Heart right ventricle (tissue), 16 donors: ENCODE results near the gene CHRNB4. TPM values are rescaled to one million over a fixed set of nuclear protein-coding genes. Genes with fewer than 3 reads are reported as not detected.

Experiments used
- ATAC-seq, 8 donors: fragments of 200-7000 bp; cut with Tn5 transposase; one replicate each; pipeline ENCODE4 v1.9.1; 2020; ENCODE audit warnings: mild to moderate bottlenecking in 8 of 8, moderate library complexity in 8 of 8, moderate number of reproducible peaks in 1 of 8
- DNase-seq, 2 donors: peaks; one replicate each; pipeline ENCODE4 v3.0.0-alpha.2; 2020
- H3K27ac ChIP-seq, 10 donors: fragments of 200-600 bp; sonication (generic) in 2 of 10; one replicate each; pipeline versions ENCODE4 v1.5.0 to v1.8.0; 2020 to 2022; ENCODE audit warnings: mild to moderate bottlenecking in 3 of 10
- H3K27me3 ChIP-seq, 7 donors: fragments of 200-600 bp; one replicate each; pipeline ENCODE4 v1.8.0; 2021 to 2022; ENCODE audit warnings: mild to moderate bottlenecking in 2 of 7
- H3K36me3 ChIP-seq, 9 donors: fragments of 200-600 bp; sonication (generic) in 1 of 9; one replicate each; pipeline versions ENCODE4 v1.5.0 to v1.8.0; 2020 to 2022; ENCODE audit warnings: mild to moderate bottlenecking in 2 of 9
- H3K4me1 ChIP-seq, 9 donors: fragments of 200-600 bp; sonication (generic) in 1 of 9; one replicate each; pipeline versions ENCODE4 v1.5.0 to v1.8.0; 2020 to 2022; ENCODE audit warnings: mild to moderate bottlenecking in 4 of 9
- H3K4me3 ChIP-seq, 10 donors: fragments of 200-600 bp; sonication (generic) in 2 of 10; one replicate each; pipeline versions ENCODE4 v1.5.0 to v1.8.0; 2020 to 2022; ENCODE audit warnings: mild to moderate bottlenecking in 7 of 10, moderate library complexity in 2 of 10
- H3K9me3 ChIP-seq, 11 donors: fragments of 200-600 bp in 10 of 11; sonication (generic) in 2 of 11; one replicate each; pipeline versions ENCODE4 v1.5.0 to v1.8.0; 2013 to 2022; ENCODE audit warnings: mild to moderate bottlenecking in 2 of 11, control low read depth in 1 of 11, moderate library complexity in 1 of 11
- CTCF ChIP-seq, 9 donors: fragments of 200-600 bp; sonication (generic) in 2 of 9; IDR thresholded peaks; one replicate each; pipeline versions ENCODE4 v1.5.0 to v1.8.0; 2021 to 2022; ENCODE audit warnings: antibody characterized with exemption in 9 of 9, mild to moderate bottlenecking in 5 of 9, moderate library complexity in 1 of 9
- WGBS, 2 donors: extraction: QIAGEN DNeasy Blood & Tissue Kit; methylation state at CpG; one replicate each; pipeline ENCODE4 v1.1.7; 2013; ENCODE audit warnings: inconsistent platforms in 1 of 2; 5-methylcytosine and 5-hydroxymethylcytosine counted together
- intact Hi-C, 10 donors: fragments of 100-400 bp; cut with DNase I; formaldehyde crosslinking; loops; one replicate each; pipeline versions ENCODE4 v1.11.1 to v1.14.2; 2022
- polyA plus RNA-seq, 2 donors: library from polyadenylated mRNA; stranded (reverse); fragments of 200-250 nt; gene quantifications; one replicate each; pipeline ENCODE4 v1.2.3, GENCODE V29; 2013
- total RNA-seq, 10 donors: library from RNA; stranded (reverse); fragmentation: NEBNext Ultra II Directional in 3 of 10; extraction: Animal tissue kit (Norgen Biotek cat#: 25700) in 3 of 10; gene quantifications; one replicate each; pipeline versions ENCODE4 v1.2.1 to v1.2.4, GENCODE V29; 2021 to 2023
- donor health status: Arrhythmogenic right ventricular cardiomyopathy.
- donor health status: ischemic (EF 13 %, LVEDD 7.1; RV severe dilation, severe dysfunction).
- donor health status: healthy with polysubstance abuse.
- donor health status: DM: no; HTN: yes; CAD: no.
- donor health status: DM: no; HTN: no; CAD: no.
- donor health status: ischemic (EF 25% LVEDD 6.9; RV normal size, moderate dysfunction).
- donor health status: ischemic (EF 25% LVEDD 5.7; RV mildly dilated, moderate dysfunction).
- donor health status: healthy.
- donor health status: DM: yes; HTN: yes; CAD: no.
- donor health status: Ischemic cardiomyopathy.
- donor health status: ischemic (EF 35%, LVEDD 5.7; RV mildly dilated, moderate dysfunction).
- donor health status: nonischemic (EF 11% LVEDD 7.7; RV severe dilation, severe dysfunction).
- donor health status: DM: yes; HTN: yes; CAD: no.
- donor health status: PGD.
- donor health status: ischemic (EF 29% LVEDD 5.4; RV normal size, mild dysfunction).
- donor health status: nonischemic (EF 23%, LVEDD 6.1; RV moderate dilation, normal function).

The CHRNB4 gene
- total and polyA plus RNA-seq, 12 donors = 0.01 to 0.13 (median 0.11) TPM; not detected in 9

DNA sequence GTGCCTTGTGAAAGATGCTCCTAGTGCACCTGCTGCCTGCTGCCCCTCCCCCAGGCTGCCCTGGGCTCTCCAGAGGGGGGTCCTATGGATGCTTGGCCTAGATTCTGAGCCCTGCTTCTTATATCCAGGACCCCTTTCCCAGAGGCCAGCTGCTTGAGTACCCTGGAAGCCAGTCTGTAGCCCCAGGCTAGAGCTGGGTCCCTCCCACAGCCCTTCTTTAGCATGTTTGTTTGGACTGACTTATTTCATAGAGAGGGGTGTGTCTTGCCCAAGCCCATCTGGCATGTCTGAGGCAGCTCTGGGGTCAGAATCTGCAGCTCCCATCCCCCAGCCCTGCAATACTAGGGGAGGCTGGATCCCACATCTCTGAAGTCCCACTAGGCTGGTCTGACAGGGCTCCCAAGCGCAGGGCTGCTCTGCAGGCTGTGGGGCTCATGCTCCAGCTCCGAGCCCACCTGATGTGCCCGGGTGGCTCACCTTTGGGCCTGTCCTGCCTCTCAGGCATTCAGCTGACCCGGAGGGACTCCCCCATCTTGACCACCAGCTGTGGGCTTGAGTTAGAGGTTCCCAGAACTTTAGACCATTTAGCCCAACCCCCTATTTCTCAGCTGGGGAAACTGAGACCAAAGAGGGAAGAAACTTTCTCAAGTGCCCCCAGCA, 3.1 kb downstream of the CHRNB4 start:
- TF ChIP-seq CTCF (IDR thresholded peaks at IDR 0.05) = no peak
- Histone ChIP-seq H3K27me3 (peaks cover 5 to 37% (median 24%) of the 10 kb centered on the region in 7 donors), H3K27ac (no peak overlapping the region), H3K4me1 (peaks cover 8 to 20% (median 12%) of the 10 kb centered on the region in 9 donors), H3K9me3 (peaks cover 0 to 13% (median 0%) of the 10 kb centered on the region in 11 donors), H3K36me3 (no peaks in the 10 kb centered on the region), H3K4me3 (no peak overlapping the region)
- WGBS, 2 donors = 74 to 77% methylated on average over 4 of the region's 4 CpGs
- intact Hi-C loops = loop anchor here in 8 of 10 donors (2.0 to 10.0 kb wide), 6 partner anchors 57 to 547 kb away; no protein-coding TSS in a partner anchor
- ATAC-seq (no peak), DNase-seq (no peak)

DNA sequence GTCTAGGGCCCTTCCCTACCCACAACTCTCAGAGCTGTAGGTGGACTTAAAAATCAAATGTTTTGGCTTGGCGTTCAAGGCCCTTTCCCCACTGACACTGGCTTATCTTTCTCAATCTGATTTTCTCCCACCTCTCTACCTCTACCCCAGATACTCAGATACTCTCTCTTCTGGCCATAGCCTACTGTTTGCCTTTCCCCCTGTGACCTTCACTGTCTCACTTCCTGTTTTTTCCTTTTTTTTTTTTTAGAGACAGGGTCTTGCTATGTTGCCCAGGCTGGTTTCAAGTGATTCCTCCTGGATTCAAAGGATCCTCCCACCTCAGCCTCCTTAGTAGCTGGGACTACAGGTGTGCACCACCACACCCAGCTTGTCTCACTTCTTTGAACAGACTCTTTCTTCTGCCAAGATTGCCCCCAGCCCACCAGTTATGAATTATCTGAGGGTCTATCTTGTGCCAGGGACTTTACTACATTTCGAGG, 4.6 kb downstream of the CHRNB4 start:
- no peak for TF ChIP-seq CTCF (IDR thresholded peaks at IDR 0.05)
- Histone ChIP-seq H3K4me3 (no peak overlapping the region), H3K9me3 (peaks cover 0 to 19% (median 0%) of the 10 kb centered on the region in 11 donors), H3K27ac (no peak overlapping the region), H3K27me3 (peaks cover 5 to 30% (median 20%) of the 10 kb centered on the region in 7 donors), H3K4me1 (peaks cover 8 to 12% (median 10%) of the 10 kb centered on the region in 9 donors), H3K36me3 (no peaks in the 10 kb centered on the region)
- no peak for DNase-seq
- intact Hi-C loops = loop anchor here in 6 of 10 donors (5.0 to 10.0 kb wide), 5 partner anchors 58 to 548 kb away; no protein-coding TSS in a partner anchor
- WGBS, 2 donors = 88% methylated on average over 2 of the region's 2 CpGs
- ATAC-seq = no peak

DNA sequence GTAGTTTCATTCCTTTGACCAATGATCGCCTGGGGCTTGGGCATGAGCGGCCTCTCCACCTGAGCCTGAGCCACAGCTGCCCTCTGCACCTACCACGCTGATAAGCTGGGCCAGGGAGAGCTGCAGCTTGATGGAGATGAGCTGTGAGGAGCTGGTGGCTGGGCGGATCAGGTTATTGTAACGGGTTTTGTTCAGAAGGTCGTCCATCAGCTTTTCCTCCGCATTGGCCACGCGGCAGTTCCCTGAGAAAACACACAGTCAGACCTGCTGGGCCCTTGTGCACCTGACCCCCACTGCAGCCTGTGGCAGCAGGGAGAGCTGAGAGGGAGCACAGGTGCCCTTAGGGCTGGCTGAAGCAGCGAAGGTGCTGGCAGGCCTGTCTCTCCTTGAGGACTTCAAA, 5.7 kb downstream of the CHRNB4 start:
- Histone ChIP-seq H3K27me3 (peaks cover 0 to 19% (median 10%) of the 10 kb centered on the region in 7 donors), H3K4me1 (peaks cover 0 to 2% (median under 1%) of the 10 kb centered on the region in 9 donors), H3K36me3 (no peaks in the 10 kb centered on the region), H3K27ac (no peak overlapping the region), H3K4me3 (no peak overlapping the region), H3K9me3 (peaks cover 0 to 19% (median 0%) of the 10 kb centered on the region in 11 donors)
- DNase-seq (no peak), ATAC-seq (no peak)
- TF ChIP-seq CTCF (IDR thresholded peaks at IDR 0.05) = no peak
- intact Hi-C loops = loop anchor here in 6 of 10 donors (5.0 to 10.0 kb wide), 5 partner anchors 59 to 549 kb away; no protein-coding TSS in a partner anchor
- WGBS, 2 donors = 84 to 87% methylated on average over 10 of the region's 10 CpGs

DNA sequence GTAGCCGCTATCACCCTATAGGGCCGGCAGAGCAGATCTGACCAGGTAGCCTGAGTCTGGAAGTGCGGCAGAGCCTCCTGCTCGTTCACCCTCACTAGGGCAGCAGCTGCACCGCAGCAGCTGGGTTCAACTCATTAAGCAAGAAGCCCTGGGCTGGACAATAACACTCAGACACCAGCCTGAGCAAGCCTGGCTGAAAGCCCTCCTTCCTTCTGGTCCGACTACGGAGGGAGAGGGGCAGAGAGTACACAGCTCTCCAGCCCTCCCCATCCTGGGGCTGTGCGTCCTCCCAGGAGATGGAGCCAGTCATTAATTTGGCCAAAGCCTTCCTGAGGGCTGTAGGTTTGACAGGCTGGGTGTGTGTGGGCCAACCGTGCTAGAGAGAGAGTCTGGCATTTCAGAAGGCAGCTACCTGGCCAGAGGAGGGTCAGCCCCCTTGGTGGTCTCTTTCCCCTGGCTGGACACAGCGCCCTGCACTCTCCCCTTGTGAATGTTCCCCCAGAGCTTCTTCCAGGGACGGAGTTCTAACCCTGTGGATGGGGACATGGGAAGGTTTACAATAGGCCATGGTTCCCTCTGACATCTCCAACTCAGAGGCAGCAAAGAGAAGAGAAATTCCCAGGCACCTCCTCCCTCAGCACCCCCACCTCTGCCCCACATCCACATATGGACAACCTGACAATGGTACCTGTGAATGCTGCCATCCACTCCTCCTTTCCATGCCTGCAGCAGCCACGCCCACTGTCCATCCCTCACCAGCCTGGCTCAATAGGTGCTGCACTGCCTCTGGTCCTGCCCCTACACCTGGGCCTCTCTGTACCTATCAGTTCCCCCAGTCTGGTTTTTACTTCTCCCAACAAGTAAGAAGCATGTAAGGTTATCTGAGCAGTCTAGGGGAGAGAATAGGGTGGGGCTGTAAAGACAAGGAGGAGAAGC, 6.5 kb downstream of the CHRNB4 start:
- DNase-seq = no peak
- intact Hi-C loops = loop anchor here in 6 of 10 donors (5.0 to 10.0 kb wide), 5 partner anchors 60 to 550 kb away; no protein-coding TSS in a partner anchor
- H3K4me3 ChIP-seq = no peak overlapping the region
- peaks cover 0 to 19% (median 0%) of the 10 kb centered on the region in 11 donors for H3K9me3 ChIP-seq
- H3K36me3 ChIP-seq = no peaks in the 10 kb centered on the region
- no peak for TF ChIP-seq CTCF (IDR thresholded peaks at IDR 0.05)
- H3K4me1 ChIP-seq = no peaks in the 10 kb centered on the region
- 84 to 87% methylated on average over 12 of the region's 12 CpGs for WGBS, 2 donors
- H3K27ac ChIP-seq = no peak overlapping the region
- ATAC-seq = no peak
- peaks cover 0 to 14% (median 5%) of the 10 kb centered on the region in 7 donors for H3K27me3 ChIP-seq
